HG02642 (cell line): Measurements from ENCODE around the gene GCNT1.
"Not testable (repeated sequence)": the region's sequence is repeated elsewhere in the genome, so short reads cannot be mapped to it uniquely, and the experiment has no call there.

ENCODE experiments used
- ATAC-seq: cut with Tn5 transposase; IDR thresholded peaks from one replicate; pipeline ENCODE4 v1.9.1; 2021; ENCODE audit warnings: mild to moderate bottlenecking; ENCODE audit not compliant: unreplicated experiment, poor library complexity

Gene GCNT1

DNA sequence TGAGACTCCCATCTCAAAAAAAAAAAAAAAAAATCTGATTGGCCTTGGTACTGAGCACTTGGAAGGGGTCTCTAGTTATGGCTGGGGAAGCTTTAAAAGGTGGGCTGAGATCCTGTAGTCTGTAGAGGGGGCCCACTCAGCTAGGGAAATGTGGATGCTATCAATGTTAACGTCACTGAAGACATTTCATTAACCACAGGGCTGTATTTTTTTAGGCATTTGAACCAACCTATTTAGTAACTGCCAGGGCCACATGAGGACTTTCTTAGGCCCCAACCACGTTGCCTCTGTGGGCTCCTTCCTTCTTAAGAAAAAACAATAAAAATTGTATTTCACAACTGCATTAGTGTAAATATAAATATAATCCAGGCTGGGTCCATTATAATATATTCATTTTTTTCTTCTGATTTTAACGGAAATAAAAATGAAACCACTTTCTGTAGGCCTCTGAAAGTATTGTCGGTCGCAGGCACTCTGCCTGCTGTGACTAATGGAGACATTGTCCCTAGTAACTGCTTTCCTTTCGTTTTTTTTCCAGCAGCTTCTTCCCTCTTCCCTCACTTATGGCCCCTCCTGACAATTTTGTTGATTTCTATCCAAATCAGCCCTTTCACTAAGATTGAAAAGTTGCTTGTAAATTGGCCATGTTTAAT lies 71.6 kb downstream of the GCNT1 start:
- no peak for ATAC-seq

DNA sequence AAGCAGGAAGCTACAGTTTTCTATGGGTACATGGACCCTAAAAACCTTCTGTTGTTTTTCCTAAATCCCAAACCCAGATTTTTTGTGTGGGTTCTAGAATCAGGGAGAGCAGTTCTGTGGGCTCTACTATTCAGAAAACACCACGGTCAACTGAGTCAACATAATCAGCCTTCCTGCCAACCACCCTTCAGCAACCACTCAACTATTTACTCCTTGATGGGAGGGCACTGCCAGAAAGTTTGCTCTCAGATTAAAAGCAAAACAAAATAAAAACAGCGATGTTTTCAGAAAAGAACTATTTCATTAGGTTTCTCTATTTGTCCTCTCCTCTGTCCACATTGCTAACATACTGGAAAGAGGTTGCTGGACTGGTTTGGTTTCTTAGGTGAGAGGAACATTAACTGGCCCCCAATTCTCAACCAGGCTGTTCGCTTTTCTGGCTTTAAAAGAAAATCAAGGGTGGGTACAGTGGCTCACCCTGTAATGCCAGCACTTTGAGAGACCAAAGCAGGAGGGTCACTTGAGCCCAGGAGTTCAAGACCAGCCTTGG lies 72.3 kb downstream of the GCNT1 start:
- ATAC-seq, result no peak

- not testable (repeated sequence) for ATAC-seq
Measured at GRCh38 chr9:76532877-76533276, 73.9 kb downstream of the GCNT1 start.

- ATAC-seq, result no peak
Measured at GRCh38 chr9:76534026-76534425, 75.0 kb downstream of the GCNT1 start.

GRCh38 chr9:76537150-76537646 lies 78.2 kb downstream of the GCNT1 start:
- no peak for ATAC-seq

DNA sequence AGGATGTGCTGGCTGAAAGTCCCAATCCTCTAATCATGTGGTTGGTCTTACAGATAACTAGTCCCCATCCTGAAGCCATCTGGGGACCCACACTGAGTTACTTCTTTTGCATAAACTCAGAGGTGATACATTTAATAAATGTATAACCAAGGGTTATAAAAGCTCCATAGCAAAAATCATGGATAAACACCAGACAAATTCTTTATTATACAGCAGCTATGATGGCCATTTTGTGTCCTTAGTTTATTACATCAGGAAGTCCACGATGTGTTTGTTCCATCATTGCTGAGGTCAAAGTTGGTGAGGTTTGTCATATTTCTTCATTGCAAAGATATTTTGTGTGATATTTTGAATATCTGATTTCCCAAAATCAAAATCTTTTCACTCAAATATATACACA lies 80.2 kb downstream of the GCNT1 start:
- ATAC-seq, result no peak

DNA sequence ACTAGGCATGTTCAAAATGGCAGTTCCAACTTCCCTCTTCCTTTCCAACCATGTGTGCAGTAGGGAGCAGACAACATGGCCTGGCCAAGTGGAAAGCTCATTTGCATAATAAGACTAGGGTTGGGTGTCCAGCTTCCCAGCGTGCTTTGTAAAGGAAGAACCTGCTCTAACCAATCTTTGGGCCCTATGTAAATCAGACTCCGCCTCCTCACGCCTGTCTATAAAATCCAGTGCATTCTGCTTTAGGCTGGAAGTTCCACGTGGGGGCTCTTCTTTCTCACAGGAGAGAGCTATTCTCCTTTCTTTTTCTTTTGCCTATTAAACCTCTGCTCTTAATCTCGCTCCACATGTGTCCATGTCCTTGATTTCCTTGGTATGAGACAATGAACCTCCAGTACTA lies 83.4 kb downstream of the GCNT1 start:
- no peak for ATAC-seq

DNA sequence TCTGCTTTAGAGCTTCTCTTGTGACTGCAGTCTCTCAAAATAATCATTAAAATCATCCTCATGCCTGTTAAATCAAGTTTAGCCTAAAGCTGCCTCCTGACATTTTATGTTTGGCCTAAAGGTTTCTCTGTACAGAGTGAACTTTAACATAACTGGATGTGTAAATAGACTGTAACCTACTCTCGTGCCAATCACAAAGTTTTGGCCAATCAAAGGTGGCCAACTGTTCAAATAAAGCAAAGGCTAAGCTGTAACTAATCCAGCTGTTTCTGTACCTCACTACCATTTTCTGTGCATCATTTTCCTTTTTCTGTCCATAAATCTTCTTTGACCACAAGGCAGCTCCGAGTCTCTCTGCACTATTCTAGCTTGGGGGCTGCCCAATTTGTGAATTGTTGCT lies 86.2 kb downstream of the GCNT1 start:
- no peak for ATAC-seq

- ATAC-seq, result no peak
Measured at GRCh38 chr9:76552181-76552580, 93.2 kb downstream of the GCNT1 start.

DNA sequence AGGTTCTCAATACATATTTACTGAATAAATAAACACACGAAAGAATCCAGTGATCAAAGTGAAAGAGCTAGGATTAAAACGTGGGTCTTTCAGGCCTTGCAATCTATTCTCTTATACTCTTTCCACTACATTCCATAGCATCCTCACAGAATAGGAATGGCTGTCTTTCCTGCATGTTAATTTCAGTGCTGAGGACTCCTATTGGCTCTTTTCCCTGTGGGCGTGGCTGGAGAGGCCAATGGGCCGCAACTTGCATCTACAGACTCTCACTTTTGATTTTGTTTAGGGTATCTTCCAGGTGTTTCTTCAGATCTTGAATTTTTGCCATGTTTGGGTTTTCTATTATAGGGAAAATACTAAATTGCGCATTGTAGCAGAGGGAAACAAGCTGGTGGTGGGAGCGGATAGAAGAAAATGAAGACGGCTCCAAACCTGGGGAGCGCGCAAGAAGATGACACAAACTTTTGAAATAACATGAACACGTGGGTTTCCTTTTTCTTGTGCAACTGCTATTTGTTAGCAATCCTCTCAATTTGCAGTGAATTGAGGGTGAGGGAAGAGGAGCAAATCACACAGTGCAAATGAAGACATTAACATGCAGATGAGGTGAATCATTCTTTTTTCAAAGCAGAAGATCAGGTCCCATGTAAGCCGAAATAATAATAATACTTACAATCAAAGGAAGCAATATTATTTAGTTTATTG lies 93.9 kb downstream of the GCNT1 start:
- no peak for ATAC-seq

DNA sequence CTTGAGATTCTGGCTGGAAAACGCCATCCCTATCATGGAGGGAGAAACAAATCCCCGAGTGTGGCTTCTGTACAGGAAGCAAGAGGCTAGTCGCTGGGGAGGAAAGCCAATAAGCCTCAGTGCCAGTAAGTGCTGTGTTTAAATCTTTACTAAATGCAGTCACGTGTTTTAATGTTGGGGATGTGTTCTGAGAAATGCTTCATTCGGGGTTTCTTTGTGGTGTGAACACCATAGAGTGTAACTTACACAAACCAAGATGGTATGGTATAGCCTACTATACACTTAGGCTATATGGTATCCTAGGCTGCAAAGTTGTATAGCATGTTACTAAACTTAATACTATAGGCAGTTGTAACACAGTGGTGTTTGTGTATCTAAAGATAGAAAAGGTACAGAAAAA lies 94.7 kb downstream of the GCNT1 start:
- ATAC-seq, result no peak
